ENCODE results near the gene HDAC3.

Gene HDAC3

GRCh38 chr5:141657937-141658545 lies 21.4 kb upstream of the HDAC3 start:
- DNase-seq = no peak

- no peak for DNase-seq
Observed at GRCh38 chr5:141657404-141657803, 20.8 kb upstream of the HDAC3 start.

GRCh38 chr5:141656396-141656795 lies 19.7 kb upstream of the HDAC3 start:
- DNase-seq = no peak

GRCh38 chr5:141655020-141655419 lies 18.4 kb upstream of the HDAC3 start:
- DNase-seq = no peak

GRCh38 chr5:141654298-141654697 lies 17.6 kb upstream of the HDAC3 start:
- no peak for DNase-seq

GRCh38 chr5:141651728-141652105 lies 15.1 kb upstream of the HDAC3 start:
- no peak for DNase-seq

- DNase-seq = no peak
Observed at GRCh38 chr5:141650851-141651727, 14.4 kb upstream of the HDAC3 start, which contains the start of gene FCHSD1. TSS of gene FCHSD1 (minus strand) at chr5:141651418. CDS start at chr5:141651368, 50 bp downstream.

- DNase-seq = no peak
Observed at GRCh38 chr5:141649972-141650371, 13.3 kb upstream of the HDAC3 start.

GRCh38 chr5:141649056-141649688 lies 12.5 kb upstream of the HDAC3 start:
- DNase-seq = no peak

GRCh38 chr5:141647851-141648250 lies 11.2 kb upstream of the HDAC3 start:
- DNase-seq = no peak

- no peak for DNase-seq
Observed at GRCh38 chr5:141647242-141647641, 10.6 kb upstream of the HDAC3 start.

- no peak for DNase-seq
Observed at GRCh38 chr5:141646026-141646425, 9.4 kb upstream of the HDAC3 start.

GRCh38 chr5:141641634-141642267 lies 5.1 kb upstream of the HDAC3 start:
- no peak for DNase-seq

- no peak for DNase-seq
Observed at GRCh38 chr5:141640698-141641097, 4.0 kb upstream of the HDAC3 start.

- DNase-seq = no peak
Observed at GRCh38 chr5:141640051-141640415, 3.4 kb upstream of the HDAC3 start.

GRCh38 chr5:141639357-141640050 lies 2.9 kb upstream of the HDAC3 start:
- DNase-seq = no peak

GRCh38 chr5:141638771-141639170 lies 2.1 kb upstream of the HDAC3 start:
- DNase-seq = no peak

GRCh38 chr5:141637767-141638419 lies 1.2 kb upstream of the HDAC3 start:
- DNase-seq = no peak

GRCh38 chr5:141637123-141637766 lies 596 bp upstream of the HDAC3 start:
- no peak for DNase-seq

- no peak for DNase-seq
Observed at GRCh38 chr5:141636106-141636412, 590 bp downstream of the HDAC3 start.

- DNase-seq = no peak
Observed at GRCh38 chr5:141635646-141636045, 1.0 kb downstream of the HDAC3 start.

GRCh38 chr5:141634720-141635119 lies 1.9 kb downstream of the HDAC3 start:
- DNase-seq = no peak

Measured in cortex of kidney (tissue), 1 donor.